ENCODE data around the gene ADCY1. TPM values are rescaled to one million over a fixed set of nuclear protein-coding genes. Genes with fewer than 3 reads are reported as not detected.
A peak's percentile ranks its signal among the peaks of the same experiment; 100 is the strongest.

Gene ADCY1
- total RNA-seq, 4 donors from 2014 or later: 2.5 to 9.0 (median 5.6) TPM

DNA sequence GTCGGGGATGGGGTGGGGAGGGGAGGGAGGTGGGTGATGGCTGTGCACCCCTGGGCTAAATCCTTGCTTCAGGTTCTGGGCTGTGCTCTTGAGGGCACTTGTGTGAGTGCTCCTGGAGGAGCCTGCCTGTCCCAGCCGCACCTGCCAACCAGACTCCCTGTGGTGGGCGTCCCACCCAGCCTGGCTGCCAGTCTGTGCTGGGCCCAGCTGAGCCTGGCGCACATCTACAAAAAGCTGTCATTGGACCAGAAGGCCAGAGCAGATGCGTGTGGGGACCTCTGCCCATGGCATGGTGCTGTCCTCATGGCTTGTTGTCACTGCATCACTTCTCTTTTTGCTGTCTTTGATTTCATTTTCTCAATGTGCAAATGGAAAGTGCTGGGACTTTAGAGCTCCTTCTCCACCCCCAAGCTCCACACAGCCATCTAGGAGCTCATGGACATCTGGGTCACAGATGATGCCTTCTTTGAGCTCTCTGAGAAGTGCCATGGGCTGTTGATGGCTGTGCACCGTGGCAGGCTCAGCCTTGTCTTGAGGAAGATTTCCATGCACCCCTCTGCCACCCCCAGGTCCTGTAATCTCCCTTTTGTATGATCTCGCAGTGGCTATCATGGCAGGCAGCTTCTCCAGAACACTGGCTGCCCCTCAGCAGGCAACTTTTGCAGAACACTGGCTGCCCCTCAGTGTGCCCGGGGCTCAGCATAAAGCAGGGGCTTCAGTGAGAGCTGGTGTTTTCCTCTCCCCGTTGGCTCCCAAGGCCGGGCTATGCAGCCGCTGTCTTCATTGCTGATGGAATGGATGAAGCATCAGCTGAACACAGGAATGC, 83.9 kb downstream of the ADCY1 start:
- Histone ChIP-seq H3K4me3 (no peak overlapping the region), H3K4me1 (no peaks in the 10 kb centered on the region), H3K36me3 (peaks cover 0 to 3% (median 0%) of the 10 kb centered on the region in 3 donors), H3K9me3 (no peaks in the 10 kb centered on the region), H3K27me3 (no peaks in the 10 kb centered on the region), H3K27ac (no peak overlapping the region)
- DNase-seq (ENCODE audit: low spot score in 2 of 2): peak in 1 of 2 donors; percentile 2
- no peak for TF ChIP-seq EP300 (IDR thresholded peaks at IDR 0.05)
- TF ChIP-seq POLR2A (IDR thresholded peaks at IDR 0.05): no peak
- TF ChIP-seq, protein P1, sequence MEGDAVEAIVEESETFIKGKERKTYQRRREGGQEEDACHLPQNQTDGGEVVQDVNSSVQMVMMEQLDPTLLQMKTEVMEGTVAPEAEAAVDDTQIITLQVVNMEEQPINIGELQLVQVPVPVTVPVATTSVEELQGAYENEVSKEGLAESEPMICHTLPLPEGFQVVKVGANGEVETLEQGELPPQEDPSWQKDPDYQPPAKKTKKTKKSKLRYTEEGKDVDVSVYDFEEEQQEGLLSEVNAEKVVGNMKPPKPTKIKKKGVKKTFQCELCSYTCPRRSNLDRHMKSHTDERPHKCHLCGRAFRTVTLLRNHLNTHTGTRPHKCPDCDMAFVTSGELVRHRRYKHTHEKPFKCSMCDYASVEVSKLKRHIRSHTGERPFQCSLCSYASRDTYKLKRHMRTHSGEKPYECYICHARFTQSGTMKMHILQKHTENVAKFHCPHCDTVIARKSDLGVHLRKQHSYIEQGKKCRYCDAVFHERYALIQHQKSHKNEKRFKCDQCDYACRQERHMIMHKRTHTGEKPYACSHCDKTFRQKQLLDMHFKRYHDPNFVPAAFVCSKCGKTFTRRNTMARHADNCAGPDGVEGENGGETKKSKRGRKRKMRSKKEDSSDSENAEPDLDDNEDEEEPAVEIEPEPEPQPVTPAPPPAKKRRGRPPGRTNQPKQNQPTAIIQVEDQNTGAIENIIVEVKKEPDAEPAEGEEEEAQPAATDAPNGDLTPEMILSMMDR (IDR thresholded peaks at IDR 0.05): no peak
- 90 to 92% methylated on average over 7 to 11 of the region's 11 CpGs for WGBS, 2 donors

- Histone ChIP-seq H3K9me3 (no peaks in the 10 kb centered on the region), H3K27me3 (no peaks in the 10 kb centered on the region), H3K27ac (no peak overlapping the region), H3K4me3 (no peak overlapping the region), H3K4me1 (no peaks in the 10 kb centered on the region), H3K36me3 (peaks cover 0 to 3% (median 0%) of the 10 kb centered on the region in 3 donors)
- DNase-seq (ENCODE audit: low spot score in 2 of 2): no peak
- TF ChIP-seq EP300 (IDR thresholded peaks at IDR 0.05) (no peak), POLR2A (IDR thresholded peaks at IDR 0.05) (no peak)
- TF ChIP-seq, protein P1 (IDR thresholded peaks at IDR 0.05): no peak
- 84 to 87% methylated on average over 13 of the region's 16 CpGs for WGBS, 2 donors
Observed at GRCh38 chr7:45658716-45659495, 84.7 kb downstream of the ADCY1 start.

DNA sequence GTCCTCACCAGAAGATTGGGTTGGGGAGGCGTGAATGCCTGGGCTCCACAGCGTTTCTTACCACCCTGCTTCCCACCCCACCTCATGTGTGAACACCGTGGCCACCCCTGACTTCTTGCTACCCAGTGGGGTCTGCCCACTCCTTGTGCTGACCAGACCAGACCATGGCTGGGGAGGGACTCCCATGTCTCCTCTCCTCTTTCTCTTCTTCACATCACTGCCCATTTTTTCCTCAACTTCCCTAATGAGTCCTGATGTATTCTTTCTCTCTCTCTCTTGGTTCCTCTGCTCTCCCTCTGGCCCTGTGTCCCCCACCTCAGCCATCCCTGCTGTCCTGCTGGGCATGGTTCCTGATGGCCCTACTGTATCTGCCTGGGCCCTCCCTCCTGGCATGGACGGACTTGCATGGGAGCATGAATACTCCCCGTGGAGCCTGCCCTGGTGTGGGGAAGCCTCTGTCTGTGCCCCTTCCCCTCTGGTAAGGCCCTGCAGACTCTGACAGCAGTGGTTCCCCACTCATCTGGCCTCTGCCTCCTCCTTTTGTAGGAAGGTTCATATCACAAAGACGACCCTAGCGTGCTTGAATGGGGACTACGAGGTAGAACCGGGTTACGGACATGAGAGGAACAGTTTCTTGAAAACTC, 85.5 kb downstream of the ADCY1 start:
- peak in 1 of 2 donors; percentile 3 for DNase-seq (ENCODE audit: low spot score in 2 of 2)
- Histone ChIP-seq H3K27ac (no peak overlapping the region), H3K9me3 (no peaks in the 10 kb centered on the region), H3K4me1 (no peaks in the 10 kb centered on the region), H3K36me3 (peaks cover 0 to 3% (median 0%) of the 10 kb centered on the region in 3 donors), H3K4me3 (no peak overlapping the region), H3K27me3 (no peaks in the 10 kb centered on the region)
- 88 to 93% methylated on average over 10 of the region's 10 CpGs for WGBS, 2 donors
- TF ChIP-seq POLR2A (IDR thresholded peaks at IDR 0.05) (no peak), EP300 (IDR thresholded peaks at IDR 0.05) (no peak)
- TF ChIP-seq, protein P1 (IDR thresholded peaks at IDR 0.05): no peak

- 93% methylated on average over 6 of the region's 6 CpGs for WGBS, 2 donors
- TF ChIP-seq, protein P1 (IDR thresholded peaks at IDR 0.05): no peak
- no peak for TF ChIP-seq EP300 (IDR thresholded peaks at IDR 0.05)
- H3K4me1 ChIP-seq: no peaks in the 10 kb centered on the region
- H3K4me3 ChIP-seq: no peak overlapping the region
- DNase-seq (ENCODE audit: low spot score in 2 of 2): no peak
- no peaks in the 10 kb centered on the region for H3K9me3 ChIP-seq
- H3K27ac ChIP-seq: no peak overlapping the region
- H3K27me3 ChIP-seq: no peaks in the 10 kb centered on the region
- peaks cover 0 to 3% (median 0%) of the 10 kb centered on the region in 3 donors for H3K36me3 ChIP-seq
Observed at GRCh38 chr7:45660201-45660900, 86.2 kb downstream of the ADCY1 start.
